Measurements from ENCODE around the gene CD300C.

- TF ChIP-seq MEIS1 (CRISPR knock-in tag; IDR thresholded peaks at IDR 0.05; ENCODE audit: borderline replicate concordance) = no peak
- no peak for TF ChIP-seq CTCF (tag by site-specific recombination; IDR thresholded peaks at IDR 0.05)
- peak; percentile 97 for TF ChIP-seq ZNF148 (tag by site-specific recombination; IDR thresholded peaks at IDR 0.05; ENCODE audit: borderline replicate concordance)
These were observed 31.8 kb downstream of the CD300C start for GRCh38 chr17:74513987-74514631.
